Activated effector memory CD4-positive, alpha-beta T cell treated with Interleukin-2 at 50 U/mL for 16 hours (primary cell): Measurements from ENCODE around the gene ABHD16B.
"Not testable (repeated sequence)": the region's sequence is repeated elsewhere in the genome, so short reads cannot be mapped to it uniquely, and the experiment has no call there.

Experiments
- DNase-seq: peaks from one replicate; pipeline ENCODE4 v3.0.0-alpha.2; 2020

The ABHD16B gene

GRCh38 chr20:63856098-63856511 is 5.2 kb upstream of the ABHD16B start:
- no peak for DNase-seq

GRCh38 chr20:63857764-63858392 is 3.4 kb upstream of the ABHD16B start:
- DNase-seq: no peak

GRCh38 chr20:63858393-63859165 is 2.7 kb upstream of the ABHD16B start:
- DNase-seq: no peak

- DNase-seq: no peak
These were observed 2.1 kb upstream of the ABHD16B start for GRCh38 chr20:63859166-63859699.

- DNase-seq: no peak
These were observed 810 bp upstream of the ABHD16B start for GRCh38 chr20:63860325-63861051.

- no peak for DNase-seq
These were observed 943 bp downstream of the ABHD16B start for GRCh38 chr20:63861981-63862901.

- no peak for DNase-seq
These were observed 1.9 kb downstream of the ABHD16B start for GRCh38 chr20:63863021-63863797.

- DNase-seq: peak; percentile 74
These were observed 2.7 kb downstream of the ABHD16B start for GRCh38 chr20:63863798-63864544.

GRCh38 chr20:63864545-63864977 is 3.3 kb downstream of the ABHD16B start:
- no peak for DNase-seq

- peak; percentile 98 for DNase-seq
These were observed 3.8 kb downstream of the ABHD16B start, which contains the start of gene TPD52L2 for GRCh38 chr20:63864978-63865640. Gene TPD52L2, plus strand, starts transcription at chr20:63865270. Its CDS starts 96 bp downstream, at chr20:63865366.

- DNase-seq: not testable (repeated sequence)
These were observed 5.7 kb downstream of the ABHD16B start for GRCh38 chr20:63867042-63867441.

GRCh38 chr20:63868264-63868663 is 7.0 kb downstream of the ABHD16B start:
- no peak for DNase-seq

- no peak for DNase-seq
These were observed 12.2 kb downstream of the ABHD16B start for GRCh38 chr20:63873477-63873971.

GRCh38 chr20:63874241-63874640 is 12.9 kb downstream of the ABHD16B start:
- DNase-seq: not testable (repeated sequence)

GRCh38 chr20:63876489-63877036 is 15.3 kb downstream of the ABHD16B start:
- no peak for DNase-seq

GRCh38 chr20:63877755-63878470 is 16.6 kb downstream of the ABHD16B start:
- no peak for DNase-seq

- no peak for DNase-seq
These were observed 17.8 kb downstream of the ABHD16B start for GRCh38 chr20:63878899-63879663.

GRCh38 chr20:63880901-63881300 is 19.6 kb downstream of the ABHD16B start:
- DNase-seq: not testable (repeated sequence)
